HG03108 (cell line): ENCODE measurements around the gene ERBIN.
"Not testable (repeated sequence)": the region's sequence is repeated elsewhere in the genome, so short reads cannot be mapped to it uniquely, and the experiment has no call there.

Experiments used
- ATAC-seq: cut with Tn5 transposase; IDR thresholded peaks from one replicate; pipeline ENCODE4 v1.9.1; 2021; ENCODE audit warnings: moderate library complexity; ENCODE audit not compliant: unreplicated experiment

The ERBIN gene, protein sequence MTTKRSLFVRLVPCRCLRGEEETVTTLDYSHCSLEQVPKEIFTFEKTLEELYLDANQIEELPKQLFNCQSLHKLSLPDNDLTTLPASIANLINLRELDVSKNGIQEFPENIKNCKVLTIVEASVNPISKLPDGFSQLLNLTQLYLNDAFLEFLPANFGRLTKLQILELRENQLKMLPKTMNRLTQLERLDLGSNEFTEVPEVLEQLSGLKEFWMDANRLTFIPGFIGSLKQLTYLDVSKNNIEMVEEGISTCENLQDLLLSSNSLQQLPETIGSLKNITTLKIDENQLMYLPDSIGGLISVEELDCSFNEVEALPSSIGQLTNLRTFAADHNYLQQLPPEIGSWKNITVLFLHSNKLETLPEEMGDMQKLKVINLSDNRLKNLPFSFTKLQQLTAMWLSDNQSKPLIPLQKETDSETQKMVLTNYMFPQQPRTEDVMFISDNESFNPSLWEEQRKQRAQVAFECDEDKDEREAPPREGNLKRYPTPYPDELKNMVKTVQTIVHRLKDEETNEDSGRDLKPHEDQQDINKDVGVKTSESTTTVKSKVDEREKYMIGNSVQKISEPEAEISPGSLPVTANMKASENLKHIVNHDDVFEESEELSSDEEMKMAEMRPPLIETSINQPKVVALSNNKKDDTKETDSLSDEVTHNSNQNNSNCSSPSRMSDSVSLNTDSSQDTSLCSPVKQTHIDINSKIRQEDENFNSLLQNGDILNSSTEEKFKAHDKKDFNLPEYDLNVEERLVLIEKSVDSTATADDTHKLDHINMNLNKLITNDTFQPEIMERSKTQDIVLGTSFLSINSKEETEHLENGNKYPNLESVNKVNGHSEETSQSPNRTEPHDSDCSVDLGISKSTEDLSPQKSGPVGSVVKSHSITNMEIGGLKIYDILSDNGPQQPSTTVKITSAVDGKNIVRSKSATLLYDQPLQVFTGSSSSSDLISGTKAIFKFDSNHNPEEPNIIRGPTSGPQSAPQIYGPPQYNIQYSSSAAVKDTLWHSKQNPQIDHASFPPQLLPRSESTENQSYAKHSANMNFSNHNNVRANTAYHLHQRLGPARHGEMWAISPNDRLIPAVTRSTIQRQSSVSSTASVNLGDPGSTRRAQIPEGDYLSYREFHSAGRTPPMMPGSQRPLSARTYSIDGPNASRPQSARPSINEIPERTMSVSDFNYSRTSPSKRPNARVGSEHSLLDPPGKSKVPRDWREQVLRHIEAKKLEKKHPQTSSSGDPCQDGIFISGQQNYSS (N-terminal part only)

DNA sequence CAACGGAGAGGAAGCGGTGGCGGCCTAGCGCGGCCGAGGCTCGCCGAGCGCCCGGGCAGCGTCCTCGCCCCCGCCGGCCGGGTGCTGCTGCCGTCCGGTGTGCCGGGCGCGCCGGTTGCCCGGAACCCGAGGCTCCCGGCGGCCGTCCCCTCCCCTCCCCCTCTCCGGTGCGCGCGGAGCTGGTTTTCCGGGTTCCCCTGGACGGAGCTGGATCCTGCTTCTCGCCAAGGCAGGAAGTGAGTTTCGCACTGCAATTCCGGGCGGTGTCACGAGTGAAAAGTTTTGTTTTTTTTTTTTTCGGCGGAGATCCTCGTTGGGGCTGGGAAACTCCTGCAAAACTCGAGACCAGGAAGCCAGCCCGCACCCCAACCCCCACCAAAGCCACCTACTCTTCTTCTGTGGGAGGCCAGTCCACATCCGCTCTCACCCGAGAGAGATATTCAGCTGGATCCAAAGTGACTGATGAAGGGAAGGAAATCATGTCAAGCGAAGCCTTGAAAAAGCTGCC, at the start of gene ERBIN:
ERBIN (plus strand) TSS at position 300 of the 508 bp plus-strand sequence. CDS start 66,144 bp downstream, outside the sequence.
- ATAC-seq = peak; percentile 20

DNA sequence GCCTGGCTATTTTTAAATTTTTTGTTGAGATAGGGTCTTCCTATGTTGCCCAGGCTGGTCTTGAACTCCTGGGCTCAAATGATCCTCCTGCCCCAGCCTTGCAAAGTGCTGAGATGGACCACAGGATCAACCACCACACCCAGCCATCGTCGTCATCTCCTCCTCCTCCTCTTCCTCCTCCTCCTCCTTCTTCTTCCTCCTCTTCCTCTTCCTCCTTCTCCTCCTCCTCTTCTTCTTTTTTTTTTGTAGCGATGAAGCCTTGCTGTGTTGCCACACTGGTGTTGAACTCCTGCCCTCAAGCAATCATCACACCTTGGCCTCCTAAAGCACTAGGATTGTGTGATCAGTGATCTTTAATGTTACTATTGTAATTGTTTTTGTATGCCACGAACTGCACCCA, 49.4 kb upstream of the ERBIN start:
- no peak for ATAC-seq

DNA sequence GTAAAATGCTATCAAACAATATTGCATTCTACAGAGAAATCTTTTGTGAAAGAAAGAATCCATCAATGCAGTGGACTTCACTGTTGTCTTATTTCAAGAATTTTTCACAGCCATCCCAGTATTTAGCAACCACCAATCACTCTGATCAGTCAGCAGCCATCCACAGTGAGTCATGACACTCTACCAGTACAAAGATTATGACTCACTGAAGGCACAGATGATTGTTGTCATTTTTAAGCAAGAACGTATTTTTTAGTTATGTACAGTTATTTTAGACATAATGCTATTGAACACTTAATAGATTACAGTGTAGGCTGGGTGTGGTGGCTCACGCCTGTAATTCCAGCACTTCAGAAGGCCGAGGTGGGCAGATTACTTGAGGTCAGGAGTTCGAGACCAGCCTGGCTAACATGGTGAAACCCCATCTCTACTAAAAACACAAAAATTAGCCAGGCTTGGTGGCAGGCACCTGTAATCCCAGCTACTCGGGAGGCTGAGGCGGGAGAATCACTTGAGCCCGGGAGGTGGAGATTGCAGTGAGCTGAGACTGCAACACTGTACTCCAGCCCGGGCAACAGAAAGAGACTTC, 46.6 kb upstream of the ERBIN start:
- not testable (repeated sequence) for ATAC-seq

DNA sequence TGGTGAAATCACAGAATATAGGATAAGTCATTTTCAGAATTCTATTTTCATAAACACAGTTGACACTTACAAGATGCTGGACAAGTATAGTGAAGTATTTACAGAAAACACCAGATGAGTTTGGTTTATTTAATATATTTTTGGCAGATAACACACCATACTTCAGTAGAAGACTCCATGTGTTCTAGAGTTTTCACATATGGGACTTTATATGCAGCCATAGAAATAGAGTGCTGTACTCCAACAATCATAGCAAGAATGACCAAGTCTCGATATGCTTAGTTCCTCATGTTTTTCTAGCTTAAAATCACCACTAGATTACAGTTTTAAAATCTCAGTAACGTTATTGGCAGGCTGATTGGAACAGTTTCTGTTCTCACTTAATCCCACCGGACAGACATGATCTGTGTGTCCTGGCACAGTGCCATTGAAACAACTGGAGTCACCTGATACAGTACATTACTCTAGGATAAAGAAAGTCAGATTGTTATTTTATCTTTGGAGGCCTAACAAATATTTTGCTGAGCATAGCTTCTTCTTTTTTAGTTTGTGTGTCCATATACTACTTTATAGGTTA, 45.8 kb upstream of the ERBIN start:
- no peak for ATAC-seq

DNA sequence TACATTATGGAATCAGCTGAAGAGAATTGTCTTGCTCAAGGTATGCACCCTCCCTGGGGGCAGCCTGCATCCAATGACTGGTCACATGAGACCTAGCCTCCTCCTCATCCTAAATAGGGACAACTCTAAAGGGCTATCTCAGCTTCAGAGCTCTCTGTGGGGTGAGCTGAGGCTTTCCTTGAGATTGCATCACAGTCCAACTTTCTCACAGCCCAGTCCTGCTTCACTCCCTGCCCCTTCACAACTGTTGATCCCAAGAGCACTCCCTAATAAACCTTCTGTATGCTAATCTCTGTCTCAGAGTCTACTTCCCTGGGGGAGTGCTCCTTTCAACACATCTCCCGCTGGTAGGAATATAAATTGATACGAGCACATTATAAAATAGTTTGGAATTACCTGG, 44.1 kb upstream of the ERBIN start:
- no peak for ATAC-seq

DNA sequence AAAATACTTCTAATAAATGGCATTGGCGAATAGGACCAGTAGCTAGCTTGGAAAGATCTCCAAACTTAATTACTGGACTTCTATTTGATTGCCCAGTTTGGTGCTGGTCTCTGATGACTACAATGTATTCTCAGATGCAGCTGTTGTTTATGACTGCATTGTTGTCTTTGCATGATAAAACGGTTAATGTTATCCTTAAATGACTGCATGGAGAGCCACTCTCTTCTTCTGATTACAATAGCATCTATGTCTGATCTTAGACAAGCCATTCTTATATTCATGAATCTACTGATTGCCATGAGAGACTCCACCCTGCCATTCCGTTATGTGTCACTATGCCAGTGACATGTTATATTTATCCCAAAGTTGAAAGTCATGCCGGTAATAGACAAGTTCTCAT, 42.9 kb upstream of the ERBIN start:
- ATAC-seq = no peak

DNA sequence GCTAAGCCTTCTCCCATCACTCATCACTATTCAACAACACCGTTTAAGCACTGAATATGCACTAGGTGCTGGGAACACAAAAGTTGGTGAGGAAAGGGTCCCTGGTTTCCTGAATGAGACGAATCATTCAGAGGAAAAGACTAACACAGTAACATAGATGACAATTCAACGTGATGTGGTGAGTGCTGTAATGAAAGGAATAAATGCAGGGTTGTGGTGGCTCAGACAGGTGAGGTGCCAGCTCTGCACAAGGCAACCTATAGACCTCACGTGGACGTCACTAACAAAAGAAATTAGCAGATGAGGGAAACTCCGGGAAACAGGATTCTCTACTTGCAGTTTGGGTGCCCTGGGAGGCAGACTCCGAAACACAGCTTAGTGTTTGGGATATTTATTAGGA, 40.0 kb upstream of the ERBIN start:
- no peak for ATAC-seq

DNA sequence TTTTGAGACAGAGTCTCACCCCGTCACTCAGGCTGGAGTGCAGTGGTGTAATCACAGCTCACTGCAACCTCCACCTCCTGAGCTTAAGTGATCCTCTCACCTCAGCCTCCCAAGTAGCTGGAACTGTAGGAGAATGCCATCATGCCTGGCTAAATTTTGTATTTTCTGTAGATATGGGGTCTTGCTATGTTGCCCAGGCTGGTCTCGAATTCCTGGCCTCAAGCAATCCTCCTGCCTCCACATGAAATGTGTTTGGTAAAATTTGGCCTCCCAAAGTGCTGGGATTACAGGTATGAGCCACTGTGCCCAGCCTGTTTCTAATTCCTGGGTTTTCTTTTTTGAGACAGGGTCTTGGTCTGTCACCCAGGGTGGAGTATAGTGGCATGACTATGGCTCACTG, 34.4 kb upstream of the ERBIN start:
- ATAC-seq = not testable (repeated sequence)

DNA sequence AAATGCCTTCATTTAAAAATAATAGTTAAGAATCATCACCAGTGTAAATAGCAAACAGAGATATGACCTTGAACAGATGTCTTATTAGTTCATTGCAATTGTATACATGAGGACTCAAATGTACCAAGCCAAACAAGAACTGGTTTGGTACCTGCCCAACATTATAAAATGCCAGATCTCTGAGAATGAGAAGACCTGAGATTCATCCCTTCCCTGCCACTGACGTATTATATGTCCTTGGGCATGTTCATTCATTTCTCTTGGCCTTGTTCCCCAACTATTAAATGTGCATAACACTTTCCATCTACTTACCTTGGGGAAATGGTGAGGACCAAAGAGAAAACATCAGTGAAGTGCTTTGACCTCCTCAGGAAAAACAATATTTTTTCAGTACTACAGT, 33.6 kb upstream of the ERBIN start:
- ATAC-seq = no peak

DNA sequence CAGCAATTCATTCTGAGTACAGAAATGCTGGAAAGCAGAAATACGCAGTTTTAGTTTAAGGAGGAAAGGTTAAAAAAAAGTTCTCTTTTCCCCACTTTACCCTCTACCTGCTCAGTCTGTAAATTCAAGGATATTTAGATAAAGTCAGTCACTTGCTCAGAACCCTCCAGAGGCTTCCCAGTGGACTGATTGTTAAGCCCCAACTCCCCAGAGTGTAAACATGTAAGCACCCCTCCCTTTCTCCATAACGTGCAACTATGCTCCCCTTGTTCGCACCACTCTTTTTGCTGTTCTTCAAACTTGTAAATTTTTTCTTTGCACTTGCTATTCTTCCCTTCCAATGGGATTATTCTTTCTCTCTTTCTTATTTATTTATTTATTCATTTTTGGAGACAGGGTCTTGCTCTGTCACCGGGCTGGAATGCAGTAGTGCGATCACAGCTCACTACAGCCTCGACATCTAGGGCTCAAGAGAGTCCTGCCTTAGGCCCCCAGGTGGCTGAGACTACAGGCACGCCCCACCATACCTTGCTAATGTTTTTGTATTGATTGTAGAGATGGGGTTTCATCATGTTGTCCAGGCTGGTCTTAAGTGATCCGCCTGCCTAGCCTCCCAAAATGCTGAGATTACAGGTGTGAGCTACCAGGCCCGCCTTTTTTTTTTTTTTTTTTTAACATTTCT, 32.5 kb upstream of the ERBIN start:
- no peak for ATAC-seq

DNA sequence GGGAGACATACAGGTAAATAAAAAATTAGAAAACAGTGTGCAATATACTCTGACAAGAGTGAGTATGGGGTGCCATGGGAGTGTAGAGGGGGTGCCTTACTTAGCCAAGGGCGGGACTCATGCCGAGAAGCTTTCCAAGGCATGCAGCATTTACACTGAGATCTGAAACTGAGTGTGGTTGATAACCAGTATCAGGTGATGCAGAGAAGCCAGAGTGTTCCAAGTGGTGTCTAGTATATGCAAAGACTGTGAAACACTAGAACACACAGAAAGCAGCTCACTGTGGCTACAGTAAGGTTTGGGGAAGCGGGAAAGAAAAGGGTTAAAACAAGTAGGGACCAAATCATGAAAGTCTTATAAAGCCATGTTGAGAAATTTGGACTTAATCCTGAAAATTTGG, 30.5 kb upstream of the ERBIN start:
- ATAC-seq = no peak

DNA sequence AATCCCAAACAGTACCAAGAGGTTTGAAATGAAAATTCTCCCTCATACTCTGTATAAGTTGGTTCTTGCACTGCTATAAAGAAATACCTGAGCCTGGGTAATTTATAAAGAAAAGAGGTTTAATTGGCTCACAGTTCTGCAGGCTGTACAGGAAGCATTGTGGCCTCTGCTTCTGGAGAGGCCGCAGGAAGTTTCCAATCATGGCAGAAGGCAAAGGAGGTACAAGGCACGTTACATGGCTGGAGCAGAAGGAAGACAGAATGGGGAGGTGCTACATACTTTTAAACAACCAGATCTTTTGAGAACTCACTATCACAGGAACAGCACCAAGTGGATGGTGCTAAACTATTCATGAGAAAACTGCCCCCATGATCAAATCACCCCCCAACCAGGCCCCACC, 25.6 kb upstream of the ERBIN start:
- ATAC-seq = no peak

DNA sequence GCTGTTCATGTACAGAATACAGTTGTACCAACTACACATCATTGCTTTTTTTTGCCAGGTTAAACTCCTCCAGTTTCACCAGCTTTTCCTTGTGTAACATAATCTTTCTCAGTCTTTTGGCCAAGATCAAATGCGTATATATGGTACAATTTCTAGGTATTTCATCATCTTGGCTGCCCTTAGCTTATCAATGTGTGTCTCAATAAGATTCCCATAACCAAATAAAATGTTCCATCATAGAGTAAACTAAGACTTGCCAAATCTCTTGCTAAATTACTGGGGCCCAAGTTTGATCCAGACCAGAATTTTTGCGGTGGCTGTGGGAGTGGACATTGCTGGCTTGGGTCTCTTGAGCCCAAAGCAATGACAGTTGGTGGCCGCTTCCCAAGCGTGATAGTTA, 24.3 kb upstream of the ERBIN start:
- ATAC-seq = no peak

DNA sequence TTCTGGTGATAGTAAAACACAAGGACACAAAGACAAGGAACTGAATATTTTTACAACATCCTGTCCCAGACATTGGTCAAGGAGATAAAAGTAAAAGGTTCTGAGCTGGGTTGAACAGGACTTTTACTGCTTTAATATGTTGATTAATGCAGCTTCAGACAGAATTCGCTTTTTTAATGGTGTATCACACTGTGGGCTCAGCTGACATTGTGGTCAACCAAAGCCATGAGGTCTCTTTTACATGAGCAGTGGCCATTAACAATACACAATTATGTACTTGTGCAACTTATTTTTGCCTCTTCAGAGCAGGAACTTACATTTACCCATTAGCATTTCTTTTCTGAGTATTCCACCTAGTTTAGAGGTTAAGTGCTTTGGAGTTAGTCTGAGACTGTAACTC, 22.8 kb upstream of the ERBIN start:
- no peak for ATAC-seq

DNA sequence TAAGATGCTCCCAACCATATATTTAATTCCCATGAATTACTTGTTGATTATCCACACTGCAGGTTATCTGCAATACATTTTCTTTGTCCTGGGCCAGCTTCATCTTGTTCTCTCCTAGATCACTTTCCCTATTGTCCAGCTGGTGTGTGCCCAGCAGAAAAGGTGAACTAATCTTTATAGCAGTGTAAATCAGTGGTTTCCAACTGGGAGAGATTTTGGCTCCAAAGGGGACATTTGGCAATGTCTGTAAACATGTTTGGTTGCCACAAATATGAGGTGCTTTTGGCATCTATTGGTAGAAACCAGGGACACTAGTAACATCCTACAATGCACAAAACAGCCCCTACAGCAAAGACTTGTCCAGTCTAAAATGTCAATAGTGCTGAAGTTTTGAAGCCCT, 20.1 kb upstream of the ERBIN start:
- no peak for ATAC-seq

DNA sequence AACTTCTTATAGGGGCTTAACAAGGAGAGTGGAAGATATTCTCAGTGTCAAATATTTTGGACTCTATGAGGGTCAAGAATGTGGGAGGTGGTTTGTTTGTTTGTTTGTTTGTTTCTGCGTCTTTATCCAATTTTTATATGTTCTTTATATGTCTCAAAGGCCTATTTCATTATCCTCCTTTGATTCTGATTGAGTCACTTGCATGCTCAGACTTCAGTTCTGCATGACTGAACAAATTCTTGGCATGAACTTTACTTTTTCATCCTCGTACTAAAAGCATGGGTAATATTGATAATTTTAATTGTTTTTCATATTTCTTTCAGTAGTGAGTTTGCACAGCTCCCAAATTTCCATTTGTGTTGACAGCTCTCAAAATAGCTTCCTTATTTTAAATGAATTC, 19.2 kb upstream of the ERBIN start:
- no peak for ATAC-seq

DNA sequence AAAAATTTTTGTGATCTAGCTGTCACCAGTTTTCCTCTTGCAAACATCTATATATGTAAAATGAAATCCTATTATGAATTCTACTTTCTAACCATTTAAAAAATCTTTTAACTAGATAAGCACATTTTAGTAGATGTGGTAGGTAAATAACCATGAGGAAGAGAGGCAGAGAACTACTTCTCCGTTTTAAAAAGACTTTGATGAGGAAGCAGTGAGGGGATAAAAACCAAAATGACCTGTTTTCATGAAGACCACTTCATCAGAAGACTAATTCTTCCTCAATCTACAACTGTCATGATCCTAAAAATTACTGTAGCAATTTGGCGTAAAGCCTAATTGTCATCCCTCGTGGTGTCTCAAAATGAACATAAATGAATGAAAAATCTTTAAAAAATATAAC, 15.7 kb upstream of the ERBIN start:
- no peak for ATAC-seq

DNA sequence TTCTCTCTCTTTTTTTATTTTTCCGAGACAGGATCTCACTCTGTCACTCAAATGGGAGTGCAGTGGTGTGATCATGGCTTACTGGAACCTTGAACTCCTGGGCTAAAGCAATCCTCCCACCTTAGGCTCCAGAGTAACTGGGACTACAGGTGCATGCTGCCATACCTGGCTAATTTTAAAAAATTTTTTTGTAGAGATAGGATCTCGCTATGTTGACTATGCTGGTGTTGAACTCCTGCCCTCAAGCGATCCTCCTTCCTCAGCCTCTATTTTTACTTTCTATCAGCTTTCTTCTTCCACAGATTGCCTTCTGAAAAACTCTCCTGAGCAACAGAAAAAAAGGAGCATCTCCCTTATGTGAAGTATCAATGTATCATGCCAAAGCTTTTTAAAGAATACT, 14.1 kb upstream of the ERBIN start:
- ATAC-seq = no peak

DNA sequence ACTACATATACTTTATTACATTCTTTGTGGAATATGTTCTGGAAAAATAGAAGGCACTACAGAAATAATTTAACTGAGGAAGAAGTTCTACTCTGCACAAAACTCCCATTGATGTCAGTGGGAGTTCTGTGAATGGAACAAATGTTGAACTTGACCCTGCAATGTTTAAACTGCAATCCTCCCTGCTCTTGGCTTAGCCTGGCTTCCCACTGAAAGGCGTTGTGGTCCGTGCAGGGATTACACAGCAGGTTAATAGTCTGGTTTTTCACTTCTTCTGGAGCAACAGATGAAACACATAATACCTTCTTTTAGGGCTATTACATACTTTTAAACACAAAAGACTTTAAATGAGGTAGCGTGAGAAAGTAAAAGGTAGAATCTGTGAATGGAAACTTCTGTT, 12.9 kb upstream of the ERBIN start:
- ATAC-seq = no peak

DNA sequence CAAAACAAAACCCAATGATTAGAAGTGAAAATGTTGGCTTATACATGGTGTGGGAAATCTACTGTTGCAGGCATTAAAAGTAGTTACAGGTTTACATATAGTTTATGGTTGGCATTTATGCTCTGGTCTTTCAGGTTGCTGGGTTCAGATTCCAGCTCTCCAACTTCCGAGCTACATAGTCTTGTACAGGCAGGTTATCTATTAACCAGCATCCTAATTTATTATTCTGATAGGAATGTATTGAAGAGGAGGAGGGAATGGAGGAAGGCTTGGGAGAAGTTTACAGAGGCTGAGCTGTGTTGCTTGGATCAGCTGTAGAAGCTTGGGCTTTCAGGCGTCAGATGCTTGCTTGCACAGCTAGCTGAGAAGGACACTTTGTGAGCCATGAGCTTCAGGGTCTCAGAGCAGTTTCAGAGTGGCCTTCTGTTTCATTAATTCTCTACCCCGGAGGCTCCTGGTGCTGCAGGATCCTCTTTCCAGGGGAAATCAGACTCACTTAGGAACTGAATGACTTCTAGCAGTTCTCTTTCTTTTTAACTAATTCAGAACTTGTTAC, 11.7 kb upstream of the ERBIN start:
- ATAC-seq = no peak
